ENCODE data around the gene PARD3B.

GRCh38 chr2:204964414-204964813 lies 419.1 kb downstream of the PARD3B start:
- no peak for TF ChIP-seq POLR2A (IDR thresholded peaks at IDR 0.05)
- TF ChIP-seq, protein P1, sequence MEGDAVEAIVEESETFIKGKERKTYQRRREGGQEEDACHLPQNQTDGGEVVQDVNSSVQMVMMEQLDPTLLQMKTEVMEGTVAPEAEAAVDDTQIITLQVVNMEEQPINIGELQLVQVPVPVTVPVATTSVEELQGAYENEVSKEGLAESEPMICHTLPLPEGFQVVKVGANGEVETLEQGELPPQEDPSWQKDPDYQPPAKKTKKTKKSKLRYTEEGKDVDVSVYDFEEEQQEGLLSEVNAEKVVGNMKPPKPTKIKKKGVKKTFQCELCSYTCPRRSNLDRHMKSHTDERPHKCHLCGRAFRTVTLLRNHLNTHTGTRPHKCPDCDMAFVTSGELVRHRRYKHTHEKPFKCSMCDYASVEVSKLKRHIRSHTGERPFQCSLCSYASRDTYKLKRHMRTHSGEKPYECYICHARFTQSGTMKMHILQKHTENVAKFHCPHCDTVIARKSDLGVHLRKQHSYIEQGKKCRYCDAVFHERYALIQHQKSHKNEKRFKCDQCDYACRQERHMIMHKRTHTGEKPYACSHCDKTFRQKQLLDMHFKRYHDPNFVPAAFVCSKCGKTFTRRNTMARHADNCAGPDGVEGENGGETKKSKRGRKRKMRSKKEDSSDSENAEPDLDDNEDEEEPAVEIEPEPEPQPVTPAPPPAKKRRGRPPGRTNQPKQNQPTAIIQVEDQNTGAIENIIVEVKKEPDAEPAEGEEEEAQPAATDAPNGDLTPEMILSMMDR (IDR thresholded peaks at IDR 0.05): no peak

Data from lower leg skin (tissue), 3 donors.